GM18517 (cell line): ENCODE measurements around the gene SLC51B.
"Not testable (repeated sequence)": the region's sequence is repeated elsewhere in the genome, so short reads cannot be mapped to it uniquely, and the experiment has no call there.

Experiments used
- ATAC-seq: cut with Tn5 transposase; IDR thresholded peaks from one replicate; pipeline ENCODE4 v1.9.1; 2021; ENCODE audit warnings: mild to moderate bottlenecking, moderate library complexity; ENCODE audit not compliant: unreplicated experiment

The SLC51B gene

GRCh38 chr15:65082303-65082953, 37.2 kb downstream of the SLC51B start:
- ATAC-seq, result no peak

- ATAC-seq, result no peak
These were observed 38.1 kb downstream of the SLC51B start for GRCh38 chr15:65083262-65083701.

GRCh38 chr15:65084500-65085206, 39.5 kb downstream of the SLC51B start:
- ATAC-seq, result no peak

GRCh38 chr15:65085207-65085753, 40.1 kb downstream of the SLC51B start:
- ATAC-seq, result no peak

- no peak for ATAC-seq
These were observed 40.9 kb downstream of the SLC51B start for GRCh38 chr15:65085990-65086679.

- ATAC-seq, result no peak
These were observed 41.5 kb downstream of the SLC51B start for GRCh38 chr15:65086680-65087111.

- ATAC-seq, result no peak
These were observed 42.2 kb downstream of the SLC51B start for GRCh38 chr15:65087411-65087810.

GRCh38 chr15:65087873-65088642, 42.9 kb downstream of the SLC51B start:
- no peak for ATAC-seq

- ATAC-seq, result no peak
These were observed 43.4 kb downstream of the SLC51B start for GRCh38 chr15:65088643-65089021.

GRCh38 chr15:65089206-65089824, 44.1 kb downstream of the SLC51B start:
- no peak for ATAC-seq

DNA sequence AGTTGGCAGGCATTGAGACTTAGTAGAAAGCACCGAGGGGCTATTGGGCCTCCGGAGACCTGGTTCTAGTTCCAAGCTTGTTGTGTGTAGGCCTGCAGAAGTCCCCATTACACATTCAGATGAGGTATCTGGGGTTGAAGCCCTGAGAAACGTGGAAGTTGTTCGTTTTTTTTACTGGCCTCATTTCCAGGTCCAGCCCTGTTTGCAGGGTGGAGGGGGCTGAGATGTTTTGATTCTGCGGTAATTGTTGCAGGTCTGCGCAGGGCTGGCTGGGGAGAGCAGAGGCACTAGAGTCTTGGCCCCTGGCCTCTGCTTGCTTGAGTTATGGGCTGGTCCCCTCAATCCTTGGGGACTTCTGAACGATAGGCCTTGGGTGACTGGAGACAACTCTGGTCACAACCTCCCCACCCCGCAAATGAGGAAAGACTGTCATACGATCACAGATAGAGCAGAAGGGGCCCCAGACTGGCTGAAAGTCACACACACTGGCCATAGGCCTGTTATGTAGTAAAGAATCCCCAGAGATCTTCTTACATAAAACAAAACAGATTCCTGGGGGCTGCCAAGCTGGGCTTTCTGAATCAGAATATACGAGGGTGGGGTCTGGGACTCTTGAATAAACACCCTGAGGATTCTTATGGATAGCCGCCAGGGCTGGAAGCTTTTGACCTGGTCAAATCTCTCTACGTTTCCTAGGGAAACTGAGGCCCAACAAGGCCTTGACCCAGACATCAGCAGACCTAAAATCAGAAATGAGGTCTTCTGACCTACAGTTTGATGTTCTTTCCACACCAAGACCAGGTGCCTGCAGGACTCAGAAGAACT, 47.0 kb downstream of the SLC51B start:
- ATAC-seq, result no peak

DNA sequence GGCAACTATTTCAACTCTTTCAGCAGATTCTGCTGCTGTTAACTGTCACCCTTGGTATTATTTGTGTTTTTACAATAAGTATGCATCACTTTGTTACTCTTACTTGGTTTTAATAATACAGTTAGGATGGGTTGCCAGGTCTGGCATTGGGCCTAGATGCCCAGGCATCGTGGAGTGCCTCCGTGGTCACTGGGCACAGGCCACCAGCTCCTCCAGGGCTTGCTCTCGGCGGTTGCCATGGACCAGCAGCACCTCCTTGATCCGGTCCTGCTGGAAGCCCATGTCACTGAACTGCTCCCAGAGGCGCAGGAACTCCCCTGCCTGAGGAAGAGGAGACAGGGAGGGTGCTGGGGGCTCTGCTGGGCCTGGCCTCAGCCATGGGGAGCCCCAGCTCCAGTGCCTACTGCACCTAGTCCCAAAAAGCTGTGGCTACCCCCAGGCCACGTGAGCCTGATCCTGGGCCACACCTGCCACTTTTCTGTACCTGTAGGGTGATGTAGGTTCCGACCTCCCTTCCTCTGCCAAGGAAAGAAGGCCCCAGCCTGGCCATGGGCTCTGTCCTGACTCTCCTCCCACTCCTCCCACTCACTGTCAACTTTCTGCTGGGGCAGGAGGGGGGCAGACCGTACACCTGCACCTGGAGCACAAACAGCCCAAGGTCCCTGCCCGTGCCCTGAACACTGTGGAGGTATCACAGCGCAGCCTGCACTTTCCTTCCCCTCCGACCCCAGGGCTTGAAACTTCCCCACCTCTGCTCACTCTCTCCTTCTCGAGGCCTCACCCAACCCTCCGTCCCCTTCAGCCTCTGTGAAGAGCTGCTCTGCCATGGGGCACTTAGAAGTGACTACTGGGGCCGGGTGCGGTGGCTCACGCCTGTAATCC, 48.0 kb downstream of the SLC51B start:
- no peak for ATAC-seq

- ATAC-seq, result not testable (repeated sequence)
These were observed 48.6 kb downstream of the SLC51B start for GRCh38 chr15:65093793-65094170.

DNA sequence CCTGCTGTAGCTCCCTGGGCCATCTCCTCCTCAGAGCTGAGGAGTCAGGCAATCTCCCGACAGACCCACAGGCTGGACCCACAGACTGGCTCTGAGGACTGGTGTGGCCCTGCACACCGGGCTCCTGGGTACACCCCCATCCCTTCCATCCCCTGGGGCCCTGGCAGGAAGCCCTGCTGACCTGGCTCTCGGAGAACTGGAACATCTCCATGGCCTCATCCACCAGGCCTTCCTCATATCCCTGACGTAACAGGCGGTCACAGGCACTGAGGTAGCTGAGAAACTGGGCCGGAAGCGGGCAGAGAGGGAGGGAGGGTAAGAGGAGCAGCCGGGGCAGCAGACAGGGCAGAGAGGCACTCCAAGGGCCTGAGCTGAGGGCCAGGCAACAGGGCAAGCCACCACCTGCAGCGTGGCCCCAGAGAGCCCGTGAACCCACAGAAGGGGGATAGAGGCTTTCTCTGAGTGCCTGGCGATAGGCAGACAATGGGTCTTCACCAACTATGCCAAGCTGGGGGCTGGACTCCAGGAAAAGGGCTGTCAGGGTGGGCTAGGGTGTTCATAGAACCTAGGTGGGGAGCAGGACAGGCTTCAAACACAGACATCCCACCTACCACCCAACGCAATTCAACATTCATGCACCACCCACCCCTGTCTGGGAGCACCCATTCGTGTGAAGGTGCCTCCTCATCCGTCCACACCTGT, 49.3 kb downstream of the SLC51B start:
- ATAC-seq, result no peak

DNA sequence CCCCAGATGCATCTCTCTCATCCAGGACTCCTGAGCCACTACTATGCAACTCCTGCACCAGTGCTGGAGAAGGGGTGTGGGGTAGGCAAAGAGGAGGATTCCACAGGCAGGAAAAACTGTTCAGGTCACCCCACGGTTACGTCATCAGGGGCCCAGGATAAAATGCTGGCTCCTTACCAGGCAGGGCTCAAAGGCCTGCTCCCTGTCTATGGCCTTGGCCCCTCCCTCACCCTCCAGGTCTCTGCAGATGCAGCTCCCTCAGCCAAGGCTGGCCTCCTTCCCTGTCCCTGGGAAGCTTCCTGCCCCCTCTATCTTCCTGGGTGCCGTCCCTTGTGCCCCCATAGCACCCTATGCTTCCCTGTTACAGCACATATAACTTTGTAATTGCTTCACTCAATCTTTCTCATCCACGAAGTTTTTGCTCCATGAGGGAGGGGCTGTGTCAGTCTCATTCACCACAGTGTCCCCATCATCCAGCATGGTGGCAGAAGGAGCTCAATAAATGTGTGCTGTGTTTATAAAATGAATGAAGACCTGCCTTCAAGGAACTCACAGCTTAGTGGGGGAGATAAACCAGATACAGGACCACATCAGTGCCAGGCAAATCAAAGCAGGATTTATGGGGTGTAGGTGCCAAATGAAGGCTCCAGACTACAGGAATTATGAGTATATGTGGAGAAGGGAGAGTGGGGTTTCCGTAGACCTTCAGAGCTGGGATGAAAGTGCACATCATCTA, 50.0 kb downstream of the SLC51B start:
- no peak for ATAC-seq

GRCh38 chr15:65095747-65096104, 50.5 kb downstream of the SLC51B start:
- ATAC-seq, result no peak
